IPS DF 4.7 (cell line): ENCODE data around the gene CHEK1.

Experiments
- DNase-seq: peaks from one replicate; pipeline ENCODE4 v3.0.0-alpha.2; 2013; ENCODE audit warnings: low spot score; ENCODE audit errors: extremely low read depth

Gene CHEK1

GRCh38 chr11:125625630-125626287, 796 bp downstream of the CHEK1 start:
- peak; percentile 75 for DNase-seq

- peak; percentile 80 for DNase-seq
Measured at GRCh38 chr11:125626288-125626950, 1.5 kb downstream of the CHEK1 start.

GRCh38 chr11:125627236-125627910, 2.4 kb downstream of the CHEK1 start:
- no peak for DNase-seq

GRCh38 chr11:125637840-125638239, 12.9 kb downstream of the CHEK1 start:
- DNase-seq = no peak

GRCh38 chr11:125638315-125638714, 13.4 kb downstream of the CHEK1 start:
- DNase-seq = no peak

- DNase-seq = no peak
Measured at GRCh38 chr11:125645871-125646270, 20.9 kb downstream of the CHEK1 start.

GRCh38 chr11:125649465-125650166, 24.7 kb downstream of the CHEK1 start:
- DNase-seq = no peak

- no peak for DNase-seq
Measured at GRCh38 chr11:125662689-125663088, 37.7 kb downstream of the CHEK1 start.

GRCh38 chr11:125663910-125664309, 38.9 kb downstream of the CHEK1 start:
- DNase-seq = no peak

- no peak for DNase-seq
Measured at GRCh38 chr11:125667151-125667550, 42.2 kb downstream of the CHEK1 start.

- DNase-seq = no peak
Measured at GRCh38 chr11:125670172-125670571, 45.2 kb downstream of the CHEK1 start.

- no peak for DNase-seq
Measured at GRCh38 chr11:125671561-125671960, 46.6 kb downstream of the CHEK1 start.

- no peak for DNase-seq
Measured at GRCh38 chr11:125674210-125674609, 49.2 kb downstream of the CHEK1 start.

GRCh38 chr11:125675196-125675595, 50.2 kb downstream of the CHEK1 start:
- DNase-seq = no peak

GRCh38 chr11:125679397-125679796, 54.4 kb downstream of the CHEK1 start:
- no peak for DNase-seq

GRCh38 chr11:125679837-125680236, 54.9 kb downstream of the CHEK1 start:
- DNase-seq = no peak

GRCh38 chr11:125680747-125681146, 55.8 kb downstream of the CHEK1 start, which contains the start of gene ACRV1:
TSS of gene ACRV1 (minus strand) at chr11:125680847. CDS start at chr11:125680780, 67 bp downstream.
- DNase-seq = no peak

- DNase-seq = no peak
Measured at GRCh38 chr11:125685228-125685627, 60.3 kb downstream of the CHEK1 start.

GRCh38 chr11:125688066-125688465, 63.1 kb downstream of the CHEK1 start:
- no peak for DNase-seq

- DNase-seq = no peak
Measured at GRCh38 chr11:125688632-125689031, 63.7 kb downstream of the CHEK1 start.

GRCh38 chr11:125689274-125689859, 64.4 kb downstream of the CHEK1 start:
- no peak for DNase-seq
